Cardiac fibroblast (primary cell): ENCODE data around the gene SMPD2.

ENCODE experiments used
- DNase-seq, 2 donors: peaks; one replicate each; pipeline versions ENCODE4 v3.0.0 to v3.0.0-alpha.2; 2010; ENCODE audit warnings: low read depth in 2 of 2
- H3K4me3 ChIP-seq, 2 donors: replicated peaks in 1 of 2; 1 replicate in 1 of 2; 2 replicates in 1 of 2; pipeline ENCODE4 v1.5.1; 2011; ENCODE audit warnings: low read depth in 2 of 2, low read length in 2 of 2, mild to moderate bottlenecking in 2 of 2, moderate library complexity in 1 of 2
- CTCF ChIP-seq: IDR thresholded peaks from one replicate; pipeline ENCODE4 v1.5.1; 2011; ENCODE audit warnings: low read depth, mild to moderate bottlenecking, low read length, inconsistent platforms

SMPD2 gene

GRCh38 chr6:109454496-109455436 lies 14.2 kb downstream of the SMPD2 start:
- TF ChIP-seq CTCF, result no peak
- peak in 1 of 2 donors; percentile 35 for DNase-seq

GRCh38 chr6:109455437-109456110 lies 15.1 kb downstream of the SMPD2 start, which contains the start of gene MICAL1:
Gene MICAL1, minus strand, starts transcription at chr6:109455772. Its CDS starts 1,576 bp downstream, at chr6:109454196.
- peak; percentile 36 for TF ChIP-seq CTCF
- H3K4me3 ChIP-seq, result peak within 1 kb of the TSS; percentile 89 to 91
- DNase-seq, result peak; percentile 58 to 62

More at GRCh38 chr6:109454496-109455436, 14.2 kb downstream of the SMPD2 start:
- H3K4me3 ChIP-seq, result peak overlapping the region; percentile 89 to 91

- TF ChIP-seq CTCF, result no peak
- DNase-seq, result no peak
These were observed 15.6 kb downstream of the SMPD2 start for GRCh38 chr6:109456111-109456583.

GRCh38 chr6:109456710-109457561 lies 16.4 kb downstream of the SMPD2 start:
- H3K4me3 ChIP-seq, result peak overlapping the region; percentile 89 to 91
- DNase-seq, result peak; percentile 69 to 79
- TF ChIP-seq CTCF, result no peak

More at GRCh38 chr6:109456111-109456583, 15.6 kb downstream of the SMPD2 start:
- H3K4me3 ChIP-seq, result peak overlapping the region; percentile 89 to 91

- TF ChIP-seq CTCF, result no peak
- no peak for DNase-seq
- no peak overlapping the region for H3K4me3 ChIP-seq
These were observed 17.1 kb downstream of the SMPD2 start for GRCh38 chr6:109457562-109457996.
